ENCODE results near the gene ATP2B2. TPM values are rescaled to one million over a fixed set of nuclear protein-coding genes. Genes with fewer than 3 reads are reported as not detected.

The ATP2B2 gene
- total and polyA plus RNA-seq, 10 of the 15 experiments (the other 5 are each of a cell fraction or from before 2014, with no cell fraction given): 0.04 TPM; not detected in 9

- TF ChIP-seq BACH1 (IDR thresholded peaks at IDR 0.05; ENCODE audit: borderline replicate concordance): no peak
- TF ChIP-seq TCF7 (IDR thresholded peaks at IDR 0.05; ENCODE audit: borderline replicate concordance): no peak
- no peak for TF ChIP-seq SUPT20H (IDR thresholded peaks at IDR 0.05; ENCODE audit: borderline replicate concordance, control insufficient read depth, low read depth, low read length)
- TF ChIP-seq RBBP5 (conservative IDR thresholded peaks at IDR 0.05): no peak
- TF ChIP-seq KDM1A (IDR thresholded peaks at IDR 0.05; ENCODE audit: borderline replicate concordance): no peak
- no peak for TF ChIP-seq STAT1 (conservative IDR thresholded peaks at IDR 0.05)
- no peak for TF ChIP-seq WRNIP1 (IDR thresholded peaks at IDR 0.05; ENCODE audit: borderline replicate concordance, low read depth, low read length)
- TF ChIP-seq POLR2AphosphoS2 (IDR thresholded peaks at IDR 0.05; ENCODE audit: low read depth, low read length): no peak
- TF ChIP-seq CREM (IDR thresholded peaks at IDR 0.05; ENCODE audit: low read depth): no peak
- no peak for TF ChIP-seq RELB (IDR thresholded peaks at IDR 0.05; ENCODE audit: low read depth)
- no peak for TF ChIP-seq SIN3A (IDR thresholded peaks at IDR 0.05; ENCODE audit: low read depth, low read length)
- no peak for TF ChIP-seq ZNF217 (IDR thresholded peaks at IDR 0.05)
- in situ Hi-C loops (cut with MboI) (no loop called here), intact Hi-C loops (cut with micrococcal nuclease; ENCODE audit: unreplicated experiment) (no loop called here)
- CTCF ChIA-PET: no interaction called here
- Histone ChIP-seq H3K27me3 (replicated peaks in 1 of 2; ENCODE audit: control insufficient read depth in 2 of 2, insufficient read depth in 2 of 2, low read length in 1 of 2) (peaks cover 0 to 4% of the 10 kb centered on the region in 2 experiments; a peak in 1 of 4 replicates), H2AFZ (ENCODE audit: control insufficient read depth, low read depth, low read length) (no peak overlapping the region), H4K20me1 (ENCODE audit: control insufficient read depth, insufficient read depth) (no peaks in the 10 kb centered on the region), H3K9ac (ENCODE audit: control insufficient read depth, insufficient read depth, low read length) (no peak overlapping the region), H3K27ac (ENCODE audit: control insufficient read depth, insufficient read depth) (no peak overlapping the region), H3K36me3 (ENCODE audit: control insufficient read depth in 2 of 2, insufficient read depth in 2 of 2, low read length in 1 of 2) (no peaks in the 10 kb centered on the region), H3K4me2 (ENCODE audit: control insufficient read depth, insufficient read depth) (no peak overlapping the region), H3K4me3 (no peak overlapping the region), H3K4me1 (ENCODE audit: control insufficient read depth, insufficient read depth, low read length) (peaks cover 6% of the 10 kb centered on the region; the same call in 1 of the 2 replicates), H3K9me3 (replicated peaks; ENCODE audit: control insufficient read depth, insufficient read depth, low read length) (no peaks in the 10 kb centered on the region), H3K79me2 (ENCODE audit: control insufficient read depth, insufficient read depth, low read length) (no peaks in the 10 kb centered on the region)
- ATAC-seq (no peak), FAIRE-seq (no peak), DNase-seq (ENCODE audit: low read depth, low spot score) (no peak)
- RAD21 ChIA-PET (ENCODE audit: unreplicated experiment): no interaction called here
- SMC1A ChIA-PET (ENCODE audit: uncharacterized antibody, unreplicated experiment): no interaction called here
- WGBS (ENCODE audit: insufficient coverage, insufficient replicate concordance, low lambda C conversion rate, missing lambda C conversion rate): 23% methylated on average over 9 of the region's 12 CpGs
- POLR2A ChIA-PET: no interaction called here
- no TSS peak for BruUV-seq (replicated peaks)
Observed at GRCh38 chr3:10470120-10471053, 35.0 kb downstream of the ATP2B2 start.
